HG02852 (cell line): ENCODE data around the gene U2AF1.
"Not testable (repeated sequence)": the region's sequence is repeated elsewhere in the genome, so short reads cannot be mapped to it uniquely, and the experiment has no call there.

Experiments used
- ATAC-seq: cut with Tn5 transposase; IDR thresholded peaks from one replicate; pipeline ENCODE4 v1.9.1; 2021; ENCODE audit warnings: mild to moderate bottlenecking, moderate library complexity; ENCODE audit not compliant: unreplicated experiment

Gene U2AF1, protein sequence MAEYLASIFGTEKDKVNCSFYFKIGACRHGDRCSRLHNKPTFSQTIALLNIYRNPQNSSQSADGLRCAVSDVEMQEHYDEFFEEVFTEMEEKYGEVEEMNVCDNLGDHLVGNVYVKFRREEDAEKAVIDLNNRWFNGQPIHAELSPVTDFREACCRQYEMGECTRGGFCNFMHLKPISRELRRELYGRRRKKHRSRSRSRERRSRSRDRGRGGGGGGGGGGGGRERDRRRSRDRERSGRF

DNA sequence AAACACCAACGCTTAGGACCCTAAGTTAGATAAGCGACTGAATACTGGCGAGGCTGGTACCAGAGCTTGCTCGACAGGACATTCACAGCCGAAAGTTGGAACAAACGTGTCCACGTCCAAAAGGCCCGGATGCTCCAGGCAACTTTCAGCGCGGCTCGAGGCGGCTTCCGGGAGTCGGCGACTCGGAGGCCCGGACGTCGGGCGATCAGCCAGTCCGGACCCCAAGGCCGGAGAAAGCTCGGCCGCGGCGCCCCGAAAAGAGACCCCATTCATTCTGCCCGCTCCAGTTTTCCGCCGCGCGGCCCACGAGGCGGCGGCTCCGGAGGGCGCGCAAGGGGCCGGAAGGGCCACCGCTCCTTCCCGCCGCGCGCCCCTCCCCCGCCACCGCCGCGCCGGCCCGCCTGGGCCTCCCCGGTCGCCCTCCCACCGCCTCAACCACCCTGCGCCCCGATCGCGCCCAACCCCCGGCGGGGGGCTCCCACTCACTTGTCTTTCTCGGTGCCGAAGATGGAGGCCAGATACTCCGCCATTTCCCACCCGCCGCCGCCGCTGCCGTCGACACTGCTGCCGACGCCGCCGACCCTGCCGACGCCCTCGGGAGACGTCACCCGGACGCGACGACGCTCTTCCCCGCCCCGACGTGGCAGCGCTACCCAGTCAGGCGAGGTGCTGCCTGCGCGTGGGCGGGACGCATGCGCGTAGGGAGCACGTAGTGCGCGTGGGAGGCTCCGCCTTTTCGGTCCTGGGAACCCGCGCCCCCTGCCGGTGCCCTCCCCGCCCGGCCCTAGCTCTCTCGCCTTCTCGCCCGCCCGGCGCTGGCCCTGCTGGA is at the start of gene U2AF1:
Gene U2AF1 (minus strand): TSS at position 606 of the 829 bp plus-strand sequence. CDS start 76 bp downstream, at position 530.
- peak; percentile 71 for ATAC-seq

DNA sequence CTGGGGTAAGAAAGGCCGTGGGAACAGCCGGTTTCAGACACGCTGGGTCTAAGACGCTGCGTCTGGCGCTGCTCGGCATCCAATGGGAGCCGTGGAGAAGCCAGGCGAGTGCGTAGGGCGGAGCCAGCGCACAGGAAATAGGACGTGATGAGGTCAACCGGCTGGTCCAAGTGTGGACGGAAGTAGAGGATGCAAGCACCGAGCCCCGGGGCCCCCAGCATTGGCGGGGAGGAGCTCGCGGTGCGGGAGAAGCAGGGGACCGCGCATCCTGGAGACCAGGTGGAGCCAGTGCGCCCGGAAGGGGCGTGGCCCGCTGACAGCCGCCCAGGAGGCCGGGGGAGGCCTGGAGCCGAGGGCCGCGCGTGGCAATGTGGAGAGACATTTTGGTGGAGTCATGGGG is 46.2 kb upstream of the U2AF1 start:
- not testable (repeated sequence) for ATAC-seq

DNA sequence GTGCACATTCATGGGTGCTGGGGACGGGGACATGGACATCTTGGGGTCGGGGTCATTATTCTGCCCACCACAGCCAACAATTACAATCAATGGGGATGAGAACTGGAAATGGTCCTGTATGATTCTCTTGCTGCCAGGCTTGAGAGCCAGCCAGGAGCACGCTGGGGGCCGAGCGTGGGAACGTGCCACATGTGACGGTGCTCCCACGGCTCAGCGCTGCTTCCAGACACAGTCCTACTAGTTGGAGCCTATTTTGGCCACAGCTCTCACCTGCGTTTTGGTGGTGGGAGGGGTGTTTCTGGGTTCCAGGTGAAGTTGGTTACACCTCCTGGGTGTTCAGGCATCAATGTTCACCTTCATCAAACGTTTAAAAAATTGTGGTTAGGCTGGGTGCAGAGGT is 42.0 kb upstream of the U2AF1 start:
- ATAC-seq, result not testable (repeated sequence)

DNA sequence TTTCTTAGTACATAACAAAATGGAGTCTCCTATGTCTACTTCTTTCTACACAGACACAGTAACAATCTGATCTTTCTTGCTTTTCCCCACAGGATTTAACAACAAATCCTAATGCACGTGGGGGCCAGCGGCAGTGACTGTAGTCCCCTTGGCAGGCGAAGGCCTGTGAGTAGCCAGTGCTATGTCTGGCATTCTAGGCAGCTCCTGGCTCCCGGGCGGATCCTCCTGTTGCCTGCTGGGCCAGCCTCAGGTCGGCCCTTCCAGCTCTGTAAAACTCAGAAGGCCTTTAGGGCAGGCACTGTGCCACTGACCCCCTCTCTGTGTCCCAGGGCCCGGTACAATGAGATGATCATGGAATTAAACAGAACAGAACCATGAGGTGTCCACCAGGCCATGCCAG is 40.6 kb upstream of the U2AF1 start:
- not testable (repeated sequence) for ATAC-seq

DNA sequence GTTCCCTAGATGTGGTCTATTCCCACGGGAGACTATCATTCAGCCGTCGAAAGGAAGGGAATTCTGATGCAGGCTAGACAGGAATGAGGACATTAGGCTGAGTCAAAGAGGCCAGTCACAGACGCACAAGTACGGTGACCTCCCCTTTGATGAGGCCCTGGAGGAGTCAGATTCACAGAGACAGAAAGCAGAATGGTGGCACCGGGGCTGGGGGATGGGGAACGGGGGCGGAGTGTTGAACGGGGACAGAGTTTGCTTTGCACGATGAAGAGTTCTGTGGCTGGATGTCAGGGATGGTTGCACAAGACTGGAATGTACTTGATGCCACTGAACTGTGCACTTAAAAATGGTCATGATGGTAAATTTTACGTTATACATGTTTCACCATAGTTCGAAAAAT is 39.3 kb upstream of the U2AF1 start:
- not testable (repeated sequence) for ATAC-seq

DNA sequence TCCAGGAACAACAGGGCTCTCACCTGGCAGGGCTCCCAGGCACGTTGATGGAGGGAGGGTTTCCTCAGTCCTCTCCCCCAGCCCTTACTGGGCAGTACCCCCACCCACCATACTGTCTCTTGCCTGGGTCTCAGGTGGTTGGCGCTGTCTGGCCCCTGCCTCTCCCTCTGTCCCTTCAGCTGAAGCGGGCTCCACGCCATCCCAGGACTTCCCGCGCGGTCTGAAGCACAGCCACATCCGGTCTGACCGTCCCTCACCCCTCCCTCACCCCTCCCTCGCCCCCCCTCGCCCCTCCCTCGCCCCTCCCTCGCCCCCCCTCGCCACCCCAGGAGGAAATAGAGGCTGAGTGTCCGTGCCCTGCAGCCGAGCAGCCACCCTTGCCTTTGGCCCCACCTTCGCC is 34.0 kb upstream of the U2AF1 start:
- not testable (repeated sequence) for ATAC-seq

DNA sequence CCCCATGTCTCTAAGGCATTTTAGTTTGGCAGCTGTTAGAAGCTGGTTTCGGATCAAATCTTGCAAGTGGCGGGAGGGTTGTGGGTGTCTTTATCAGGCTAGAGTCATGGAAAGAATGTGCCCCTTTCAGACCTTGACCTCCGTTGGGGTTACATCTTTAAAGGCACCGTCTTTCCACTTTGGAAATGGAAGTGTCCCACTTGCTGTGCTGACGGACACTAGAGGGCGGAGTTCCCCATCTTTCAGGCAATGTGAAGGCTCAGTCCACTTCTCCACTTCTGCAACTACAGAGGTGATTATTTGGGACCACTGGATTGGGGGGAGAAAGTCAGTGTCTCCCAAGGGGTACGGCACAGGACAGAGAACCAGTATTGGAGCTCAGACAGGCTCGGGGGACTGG is 31.6 kb upstream of the U2AF1 start:
- ATAC-seq, result not testable (repeated sequence)

DNA sequence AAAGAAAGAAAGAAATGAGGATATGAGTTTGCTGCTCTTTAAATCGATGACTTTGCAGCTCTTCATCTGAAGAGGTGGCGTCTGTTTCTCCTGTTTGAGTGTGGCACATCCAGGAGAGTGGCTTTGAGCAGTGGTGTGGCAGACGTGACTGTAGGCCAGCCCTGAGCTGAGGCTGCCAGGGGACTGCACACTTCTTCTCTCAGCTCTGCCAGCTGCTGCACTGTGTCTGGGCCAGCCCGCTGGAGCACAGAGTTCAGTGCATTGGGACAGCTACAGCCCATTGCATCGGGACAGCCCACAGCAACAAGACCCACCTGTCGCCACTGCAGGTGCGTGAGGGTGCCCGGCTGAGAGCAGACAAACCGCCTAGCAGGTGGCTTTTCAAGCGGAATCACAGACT is 27.1 kb upstream of the U2AF1 start:
- ATAC-seq, result not testable (repeated sequence)

DNA sequence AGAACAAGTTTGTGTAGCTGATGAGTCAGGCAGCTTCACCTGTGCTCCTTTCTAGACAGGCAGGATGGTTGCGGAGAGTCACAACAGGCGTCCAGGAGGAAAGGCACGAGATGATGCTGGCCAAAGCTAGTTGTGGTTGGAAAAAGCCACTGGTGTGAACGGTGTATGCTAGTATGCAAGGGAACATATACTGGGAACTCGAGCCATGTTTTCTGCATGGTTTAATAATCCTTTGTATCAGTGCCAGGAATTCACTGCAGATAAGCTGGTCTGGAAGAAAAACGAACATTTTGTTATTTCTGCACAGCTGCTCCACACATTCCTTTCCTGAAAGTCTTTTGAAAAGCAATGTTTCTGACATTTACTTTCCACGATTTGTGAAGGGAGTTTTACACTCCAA is 22.7 kb upstream of the U2AF1 start:
- not testable (repeated sequence) for ATAC-seq

DNA sequence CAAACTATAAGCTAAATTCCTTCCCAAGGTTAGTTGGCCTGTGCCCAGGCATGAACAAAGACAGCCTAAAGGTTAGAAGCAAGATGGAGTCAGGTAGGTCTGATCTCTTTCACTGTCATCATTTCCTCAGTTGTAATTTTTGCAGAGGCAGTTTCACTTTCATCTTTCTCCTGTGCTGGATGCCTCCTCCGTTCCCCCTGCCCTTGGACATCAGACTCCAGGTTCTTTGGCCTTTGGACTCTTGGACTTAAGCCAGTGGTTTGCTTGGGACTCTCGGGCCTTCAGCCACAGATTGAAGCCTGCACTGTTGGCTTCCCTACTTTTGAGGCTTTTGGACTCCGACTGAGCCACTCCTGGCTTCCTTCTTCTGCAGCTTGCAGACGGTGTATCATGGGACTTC is 8.6 kb upstream of the U2AF1 start:
- ATAC-seq, result not testable (repeated sequence)

DNA sequence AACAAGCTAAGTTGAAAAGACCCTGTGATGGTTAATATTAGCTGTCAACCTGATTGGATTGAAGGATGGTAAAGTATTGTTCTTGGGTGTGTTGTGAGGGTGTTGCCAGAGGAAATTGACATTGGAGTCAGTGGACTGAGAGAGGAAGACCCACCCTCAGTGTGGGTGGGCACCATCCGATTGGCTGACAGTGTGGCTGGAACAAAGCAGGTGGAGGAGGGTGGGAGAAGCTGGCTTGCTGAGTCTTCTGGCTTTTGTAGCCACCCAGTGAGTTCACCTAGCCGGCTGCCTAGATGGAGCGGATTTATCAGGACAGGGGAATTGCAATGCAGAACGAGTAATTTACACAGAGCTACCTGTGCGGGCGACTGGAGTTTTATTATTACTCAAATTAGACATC is 7.1 kb upstream of the U2AF1 start:
- ATAC-seq, result not testable (repeated sequence)

DNA sequence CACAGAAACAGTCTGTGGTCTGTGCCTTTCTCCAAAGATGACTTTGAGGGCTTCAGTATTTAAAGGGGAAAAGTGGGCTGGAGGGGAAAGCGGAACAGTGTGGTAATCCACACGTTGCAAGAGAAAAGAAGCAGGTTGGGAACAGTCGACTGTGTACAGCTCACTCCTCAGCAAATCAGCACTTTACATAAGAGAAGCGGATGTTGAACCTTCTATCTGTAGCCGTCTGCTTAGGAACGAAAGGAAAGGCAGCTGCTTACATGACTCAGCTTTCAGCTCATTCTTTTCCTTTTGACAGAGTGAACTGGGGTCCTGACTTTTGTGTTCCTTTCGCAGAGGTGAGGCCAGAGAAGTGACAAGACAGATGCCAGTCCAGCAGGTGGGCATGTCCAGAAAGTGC is 1.6 kb upstream of the U2AF1 start:
- ATAC-seq, result not testable (repeated sequence)

DNA sequence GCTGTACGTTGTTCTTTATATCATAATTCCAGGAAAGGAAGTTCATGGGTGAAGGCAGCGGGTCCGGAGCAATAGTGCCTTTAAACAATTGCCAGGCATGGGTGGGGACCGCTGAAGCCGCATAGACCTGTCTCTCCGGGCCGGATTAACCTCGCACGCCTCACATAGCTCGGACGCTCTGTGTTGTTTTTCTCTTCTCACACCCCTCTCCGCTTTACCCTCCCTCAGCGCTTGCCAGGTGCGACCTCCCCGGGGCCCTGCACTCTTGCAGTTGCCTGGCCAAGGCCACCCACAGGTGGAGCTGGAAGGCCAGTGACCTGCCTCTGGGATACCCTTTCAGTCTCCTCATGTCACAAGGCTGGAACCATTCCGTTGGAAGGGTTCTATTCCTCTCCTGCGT is 807 bp upstream of the U2AF1 start:
- ATAC-seq, result not testable (repeated sequence)

DNA sequence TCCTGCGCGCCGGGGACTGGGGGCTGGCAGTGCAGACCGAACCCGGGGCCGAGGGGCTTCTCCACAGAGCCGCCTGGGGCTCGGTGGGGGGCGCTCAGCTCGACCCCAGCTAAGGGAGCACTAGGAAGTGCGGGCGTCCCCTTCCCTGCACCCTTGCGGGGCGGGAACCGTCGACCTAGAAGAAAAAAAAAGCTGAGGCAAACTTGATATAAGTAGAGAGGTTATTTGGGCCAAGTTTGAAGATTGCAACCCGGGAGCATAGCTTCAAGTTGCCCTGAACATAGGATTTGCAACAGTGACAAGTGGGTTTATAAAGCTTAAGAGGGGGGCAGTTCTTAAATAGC is 396 bp upstream of the U2AF1 start:
- not testable (repeated sequence) for ATAC-seq

DNA sequence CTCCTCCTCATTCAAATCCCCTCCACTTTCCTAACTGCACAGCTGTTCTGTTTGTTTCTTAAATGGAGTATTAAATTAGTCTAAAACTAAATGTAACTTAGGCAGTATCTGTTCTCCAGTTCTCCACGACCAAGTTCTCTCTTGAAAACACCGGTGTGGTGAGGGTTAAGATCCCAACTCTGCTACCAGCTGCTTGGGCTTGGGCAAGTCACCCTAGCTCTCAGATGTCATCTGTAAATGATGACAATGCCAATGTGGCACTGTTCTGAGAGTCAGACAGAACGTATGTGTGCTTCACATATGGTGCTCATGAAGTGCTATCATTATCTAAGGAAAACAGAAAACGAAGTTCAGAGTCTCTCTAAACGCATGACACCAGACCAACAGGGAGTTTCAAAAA is 2.7 kb downstream of the U2AF1 start:
- ATAC-seq, result not testable (repeated sequence)

DNA sequence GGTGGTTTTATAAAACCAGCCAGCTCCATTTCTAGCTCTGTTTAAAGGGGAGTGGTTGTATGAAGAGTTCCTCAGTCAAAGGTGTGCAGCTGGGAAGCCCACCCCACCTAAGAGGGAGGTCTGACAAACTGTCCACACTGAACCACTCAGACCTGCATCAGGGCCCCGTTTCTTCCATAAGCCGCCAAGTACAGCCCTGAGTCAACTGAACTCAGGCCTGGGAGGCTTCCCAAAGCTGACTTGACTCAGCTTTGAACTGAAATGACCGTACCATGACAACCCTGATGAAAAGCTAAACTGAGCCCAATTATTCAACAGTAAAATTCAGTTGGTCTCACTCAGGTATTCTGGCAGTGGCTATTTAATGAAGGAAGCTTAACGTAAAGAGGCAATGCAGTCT is 5.1 kb downstream of the U2AF1 start:
- ATAC-seq, result not testable (repeated sequence)

DNA sequence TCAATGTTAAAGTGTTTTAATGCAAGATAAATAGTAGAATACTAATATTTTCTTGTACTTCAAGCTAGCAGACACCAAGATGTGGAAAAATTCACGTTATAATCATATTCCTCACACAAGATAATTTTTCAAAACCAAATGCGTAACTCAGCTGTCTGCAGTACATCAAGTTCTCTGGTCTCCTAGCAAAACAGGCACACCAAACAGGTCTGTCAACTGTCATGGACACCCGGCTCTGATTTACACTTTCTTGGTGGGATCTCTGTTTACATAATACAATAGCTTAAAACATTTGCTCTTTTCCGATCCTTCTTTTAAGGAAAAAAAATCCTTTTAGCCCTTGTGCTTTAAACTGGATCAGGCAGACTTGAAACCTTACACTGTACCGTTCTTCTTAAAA is 5.7 kb downstream of the U2AF1 start:
- not testable (repeated sequence) for ATAC-seq

DNA sequence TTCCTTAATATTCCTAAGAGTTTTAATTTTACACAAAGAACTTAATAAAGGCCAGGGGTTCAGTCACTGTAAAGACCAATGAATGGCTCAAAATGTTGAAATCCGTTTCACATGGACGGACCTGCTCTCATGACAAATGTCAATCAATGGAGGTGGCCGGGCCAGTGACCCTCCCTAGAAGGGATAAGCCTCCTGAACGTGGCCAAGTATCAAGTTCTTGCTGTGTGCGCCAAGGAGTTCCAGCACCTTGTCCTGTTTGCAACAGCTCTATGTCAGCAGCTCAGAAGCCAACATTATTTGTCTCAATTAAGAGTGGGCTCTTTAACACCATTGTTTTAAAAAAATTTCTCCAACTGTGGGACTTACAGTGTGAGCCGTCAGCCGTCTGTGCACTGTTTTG is 6.4 kb downstream of the U2AF1 start:
- ATAC-seq, result not testable (repeated sequence)

DNA sequence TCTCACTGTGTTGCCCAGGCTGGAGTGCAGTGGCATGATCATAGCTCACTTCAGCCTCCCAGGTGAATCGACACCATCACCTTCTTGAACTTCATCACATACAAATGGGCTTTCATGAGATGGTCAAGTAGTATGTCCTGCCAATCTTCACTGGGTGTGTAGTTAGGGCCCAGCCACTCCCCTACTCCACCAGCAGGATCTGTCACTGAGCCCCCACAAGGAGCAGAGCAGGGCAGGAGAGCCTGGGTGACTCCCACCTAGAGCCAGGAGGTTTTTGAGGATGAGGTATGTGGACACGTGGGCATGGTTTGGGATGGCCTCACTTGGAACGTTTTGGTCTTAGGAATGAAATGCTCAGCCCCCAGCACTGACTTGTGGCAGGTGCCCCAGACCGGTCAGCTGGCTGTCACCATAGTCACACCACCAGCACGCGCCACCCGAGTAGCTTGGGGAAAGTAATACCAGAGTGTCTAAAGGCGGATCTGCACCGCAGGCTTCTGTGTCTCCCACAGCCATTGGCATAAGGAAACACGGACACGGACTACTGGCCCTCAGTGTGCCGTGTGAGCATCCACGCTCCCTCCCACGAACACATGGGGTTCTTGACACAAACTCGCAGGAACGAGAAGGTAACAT is 15.3 kb downstream of the U2AF1 start:
- ATAC-seq, result not testable (repeated sequence)

DNA sequence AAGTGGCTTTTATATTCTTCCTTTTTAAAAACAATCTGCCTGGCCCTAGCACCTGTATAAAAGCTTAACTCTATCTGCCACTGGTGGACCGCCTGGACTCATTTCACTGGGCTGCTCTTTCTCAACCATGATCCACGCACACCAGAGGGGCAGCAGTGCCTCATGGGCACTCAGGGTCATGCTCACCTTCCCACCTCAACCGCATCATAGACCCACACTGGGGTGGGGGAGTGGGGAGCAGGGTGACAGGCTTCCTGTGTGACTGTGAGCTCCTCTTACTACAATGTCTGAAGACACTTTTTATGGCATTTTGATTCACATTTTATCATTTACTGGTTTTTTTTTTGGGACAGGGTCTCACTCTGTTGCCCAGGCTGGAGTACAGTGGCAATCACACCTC is 16.4 kb downstream of the U2AF1 start:
- not testable (repeated sequence) for ATAC-seq

DNA sequence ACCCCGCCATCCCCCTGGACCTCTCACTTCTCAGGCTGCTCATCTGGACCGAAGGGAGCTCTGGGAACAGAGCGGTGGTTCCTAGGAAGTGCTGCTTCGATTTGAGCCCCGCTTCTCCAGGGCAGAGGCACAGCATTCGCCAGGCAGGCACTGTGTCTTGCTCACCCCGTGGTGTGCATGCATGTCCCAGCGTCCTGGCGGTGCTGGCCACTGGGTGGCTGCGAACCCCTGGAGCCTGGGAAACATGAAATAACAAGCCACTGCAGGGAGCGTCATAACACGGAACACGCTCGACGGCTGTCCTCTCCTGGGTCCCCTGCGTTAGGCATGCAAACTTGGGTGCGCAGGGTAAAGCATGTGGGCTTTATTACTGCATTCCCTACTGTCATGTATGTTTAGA is 17.9 kb downstream of the U2AF1 start:
- ATAC-seq, result not testable (repeated sequence)
